Measurements from ENCODE around the gene MSRB1.
A peak's percentile ranks its signal among the peaks of the same experiment; 100 is the strongest.

The MSRB1 gene

GRCh38 chr16:1942810-1943726 is at the start of gene MSRB1:
Gene MSRB1, minus strand, starts transcription at chr16:1943199. Its CDS starts 43 bp downstream, at chr16:1943156.
- DNase-seq = peak; percentile 90 to 92

- peak in 1 of 2 experiments; percentile 8 for DNase-seq
These were observed 49.1 kb upstream of the MSRB1 start for GRCh38 chr16:1991948-1992703.

- no peak for DNase-seq
These were observed 48.6 kb upstream of the MSRB1 start for GRCh38 chr16:1991588-1991947.

- no peak for DNase-seq
These were observed 48.1 kb upstream of the MSRB1 start for GRCh38 chr16:1991135-1991551.

- DNase-seq = no peak
These were observed 47.5 kb upstream of the MSRB1 start for GRCh38 chr16:1990351-1991134.

DNA sequence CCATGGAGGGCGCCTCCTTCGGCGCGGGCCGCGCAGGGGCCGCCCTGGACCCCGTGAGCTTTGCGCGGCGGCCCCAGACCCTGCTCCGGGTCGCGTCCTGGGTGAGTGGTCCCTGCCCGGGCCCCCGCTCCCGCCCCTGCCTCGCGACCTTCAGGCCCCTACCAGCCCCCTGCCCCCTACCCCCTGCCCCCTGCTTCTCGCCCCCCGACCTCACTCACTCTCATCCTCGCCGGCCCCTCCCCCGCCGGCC is 47.0 kb upstream of the MSRB1 start:
- no peak for DNase-seq

DNA sequence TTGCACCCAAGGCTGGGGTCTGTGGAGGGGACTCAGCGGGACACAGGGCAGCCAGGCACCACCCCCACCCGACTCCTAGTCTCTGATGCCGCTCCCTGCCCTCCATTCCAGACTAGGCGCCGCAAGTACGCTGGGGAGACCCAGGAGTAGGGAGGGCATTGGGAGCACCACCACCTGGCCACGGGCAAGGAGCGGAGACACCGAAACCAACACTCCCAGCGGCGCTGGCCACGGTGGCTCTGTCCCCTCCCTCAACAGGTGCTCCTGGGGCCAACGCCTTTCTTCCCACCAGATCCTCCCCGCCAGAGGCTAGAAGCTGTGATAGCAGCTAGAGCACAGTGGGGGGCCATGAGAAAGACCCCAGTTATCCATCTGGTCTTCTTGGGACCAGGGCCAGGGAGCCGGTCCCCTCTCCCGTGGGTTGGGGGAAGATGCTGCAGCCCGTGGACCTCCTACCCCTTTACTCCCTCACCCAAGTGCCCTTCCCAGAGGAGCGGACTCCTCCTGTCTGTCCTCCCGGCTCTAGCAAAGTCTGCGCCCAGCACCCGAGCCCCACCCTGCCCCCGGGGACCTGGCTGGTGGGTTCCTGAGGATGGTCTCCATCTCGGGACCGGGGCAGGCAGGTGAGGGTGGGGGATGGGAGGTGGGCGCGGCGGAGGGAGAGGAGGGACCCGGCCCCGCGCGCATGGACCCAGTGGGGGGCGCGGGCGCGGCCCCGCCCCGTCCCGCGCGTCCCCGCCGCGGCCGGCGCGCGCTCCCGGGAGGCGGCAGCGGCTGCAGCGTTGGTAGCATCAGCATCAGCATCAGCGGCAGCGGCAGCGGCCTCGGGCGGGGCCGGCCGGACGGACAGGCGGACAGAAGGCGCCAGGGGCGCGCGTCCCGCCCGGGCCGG is 46.5 kb upstream of the MSRB1 start, which contains the start of gene SYNGR3:
TSS of gene SYNGR3 (plus strand) at position 762 of the 892 bp plus-strand sequence. CDS start 133 bp downstream, outside the sequence.
- DNase-seq = no peak

DNA sequence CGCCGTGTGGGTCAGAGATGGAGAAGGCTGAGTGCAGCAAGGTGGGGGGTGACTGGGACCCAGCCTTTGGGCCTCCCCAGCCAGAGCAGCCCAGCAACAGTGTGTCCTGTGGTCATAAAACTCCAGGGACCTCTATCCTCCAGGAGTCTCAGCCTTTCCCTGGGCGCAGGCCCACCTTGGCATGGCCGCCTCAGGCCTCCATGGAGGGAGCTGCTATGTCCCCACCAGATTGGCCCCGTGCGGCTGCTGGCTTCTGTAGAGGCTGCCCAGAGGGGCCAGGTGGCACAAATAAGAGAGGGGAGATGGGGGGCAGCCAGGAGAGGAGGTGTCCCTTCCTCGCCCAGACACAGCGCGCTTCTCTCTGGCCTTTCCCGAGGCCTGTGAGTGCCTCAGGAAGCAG is 44.2 kb upstream of the MSRB1 start:
- no peak for DNase-seq

DNA sequence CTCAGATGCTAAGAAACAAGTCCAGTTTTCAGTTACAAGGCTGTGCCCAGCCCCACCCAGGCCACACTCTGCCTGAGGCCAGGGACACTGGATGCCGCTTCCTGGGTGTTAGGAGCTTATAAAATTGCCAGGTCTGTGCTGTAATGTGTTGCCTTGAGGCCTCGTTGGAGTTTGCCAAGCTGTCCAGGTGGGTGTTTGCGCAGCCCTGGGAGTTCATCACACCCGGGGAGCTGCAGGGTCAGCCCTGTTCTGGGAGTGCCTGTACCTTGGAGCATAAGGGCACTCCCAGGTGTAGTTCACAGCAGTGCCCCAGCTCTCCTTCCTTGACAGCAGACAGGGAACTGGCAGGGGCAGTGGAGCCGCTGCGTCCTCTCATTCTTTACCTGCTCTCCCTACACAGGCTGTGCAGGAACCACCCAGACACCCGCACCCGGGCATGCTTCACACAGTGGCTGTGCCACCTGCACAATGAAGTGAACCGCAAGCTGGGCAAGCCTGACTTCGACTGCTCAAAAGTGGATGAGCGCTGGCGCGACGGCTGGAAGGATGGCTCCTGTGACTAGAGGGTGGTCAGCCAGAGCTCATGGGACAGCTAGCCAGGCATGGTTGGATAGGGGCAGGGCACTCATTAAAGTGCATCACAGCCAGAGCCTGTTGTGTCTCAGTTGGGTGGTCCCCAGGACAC is 42.6 kb upstream of the MSRB1 start:
- no peak for DNase-seq

- DNase-seq = no peak
These were observed 41.6 kb upstream of the MSRB1 start for GRCh38 chr16:1984347-1985225.

DNA sequence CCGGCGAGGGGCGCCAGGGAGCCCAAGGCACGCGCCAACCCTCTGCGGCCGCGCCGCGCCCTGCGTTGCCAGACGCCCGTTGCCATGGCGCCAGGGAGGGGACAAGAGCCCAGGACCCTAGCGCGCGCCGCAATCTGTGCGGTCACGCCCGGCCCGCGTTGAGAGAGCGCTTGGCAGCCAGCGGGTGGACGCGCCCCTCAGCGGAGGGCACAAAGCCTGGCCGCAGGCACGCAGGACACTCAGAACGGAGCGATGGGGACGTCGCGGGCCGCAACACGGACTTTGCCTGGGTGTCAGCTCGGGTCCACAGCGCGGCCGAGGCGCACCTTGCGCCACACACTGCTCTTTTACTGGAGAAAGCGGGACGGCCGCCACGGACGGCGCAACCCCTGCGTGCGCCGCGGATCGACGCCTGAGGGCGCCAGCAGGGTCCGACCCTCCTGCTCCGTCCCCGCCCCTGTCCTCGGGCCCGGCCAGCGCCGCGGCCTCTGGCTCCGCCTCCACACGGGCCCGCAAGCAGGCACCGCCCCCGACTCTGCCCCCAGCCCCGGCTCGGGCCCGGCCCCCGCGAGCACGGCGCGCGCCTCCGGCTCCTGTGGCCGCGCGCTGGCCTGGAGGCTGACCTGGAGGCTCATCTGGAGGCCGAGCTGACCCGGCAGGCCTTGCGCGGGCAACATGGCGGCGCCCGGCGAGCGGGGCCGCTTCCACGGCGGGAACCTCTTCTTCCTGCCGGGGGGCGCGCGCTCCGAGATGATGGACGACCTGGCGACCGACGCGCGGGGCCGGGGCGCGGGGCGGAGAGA is 40.7 kb upstream of the MSRB1 start, which contains the start of gene GFER:
TSS of gene GFER (plus strand) at position 650 of the 803 bp plus-strand sequence. CDS start at position 676, 26 bp downstream.
- DNase-seq = peak; percentile 63 to 80

DNA sequence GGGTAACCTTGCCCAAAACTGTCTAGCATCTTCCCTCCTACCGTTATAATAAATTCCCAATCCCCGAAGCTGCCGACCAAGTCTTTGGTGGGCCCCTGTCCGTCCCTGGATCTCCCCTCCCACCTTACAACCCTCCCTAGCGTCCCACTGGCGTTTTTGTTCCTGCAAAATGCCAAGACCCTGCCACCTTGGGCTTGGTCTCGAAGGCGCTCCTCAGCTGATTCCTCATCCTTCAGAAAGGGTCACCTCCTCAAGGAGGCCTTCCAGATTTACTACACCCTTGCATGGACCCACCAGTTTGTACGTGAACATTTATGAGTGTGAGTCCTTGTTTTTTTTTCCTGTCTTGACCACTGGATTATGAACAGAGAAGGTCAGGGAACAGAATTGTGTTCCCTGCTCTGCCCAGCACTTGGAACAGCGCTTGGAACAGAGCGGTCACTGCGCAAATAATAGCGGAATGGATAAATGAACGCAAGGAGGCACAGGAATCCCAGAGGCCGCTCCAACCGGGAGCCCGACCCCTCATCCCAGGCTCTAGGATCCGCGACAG is 40.1 kb upstream of the MSRB1 start:
- no peak for DNase-seq

DNA sequence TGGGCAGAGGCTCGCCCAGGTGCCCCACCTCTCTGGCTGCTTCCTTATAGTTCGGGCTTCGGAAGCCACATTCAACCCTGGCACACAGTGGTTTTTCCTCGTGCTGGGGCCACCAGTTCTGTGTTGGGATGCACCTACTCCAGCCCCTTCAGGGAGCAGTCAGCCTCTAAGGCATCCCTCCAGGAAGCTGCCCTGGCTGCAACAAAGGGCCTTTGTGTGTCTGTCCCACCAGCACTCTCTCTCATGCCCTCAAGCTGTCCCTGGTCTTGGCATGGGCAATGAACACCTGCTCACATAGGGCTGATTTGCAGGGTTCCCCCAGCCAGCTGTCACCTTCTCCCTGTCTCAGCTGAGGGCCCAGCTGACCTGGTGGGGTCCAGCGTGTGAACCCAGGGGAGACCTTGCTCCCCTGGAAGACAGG is 39.0 kb upstream of the MSRB1 start:
- DNase-seq = no peak

DNA sequence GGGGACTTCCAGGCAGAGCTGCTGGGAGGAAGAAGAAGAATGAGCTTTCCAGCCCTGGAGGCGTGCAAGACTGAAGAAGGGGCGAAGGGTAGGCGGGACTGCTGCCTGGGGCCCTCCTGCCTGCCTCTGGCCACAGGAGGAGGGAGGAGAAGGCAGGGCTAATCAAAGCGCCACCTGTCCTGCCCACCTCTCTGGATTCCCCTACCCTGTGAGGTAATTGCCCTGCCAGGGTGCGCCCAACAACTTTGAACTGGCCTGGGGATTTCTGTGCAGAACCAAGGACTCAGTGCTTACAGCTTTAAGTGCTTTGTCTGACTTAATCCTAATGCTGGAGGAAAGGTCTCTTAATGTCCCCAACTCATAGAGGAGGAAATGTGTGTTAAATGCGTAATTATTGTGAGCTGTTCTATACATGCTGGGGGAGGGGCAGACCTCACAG is 38.4 kb upstream of the MSRB1 start, which contains the start of gene NOXO1:
TSS of gene NOXO1 (minus strand) at position 72 of the 439 bp plus-strand sequence. CDS start 290 bp downstream, outside the sequence.
- DNase-seq = no peak

- DNase-seq = no peak
These were observed 37.7 kb upstream of the MSRB1 start for GRCh38 chr16:1980770-1981087.

DNA sequence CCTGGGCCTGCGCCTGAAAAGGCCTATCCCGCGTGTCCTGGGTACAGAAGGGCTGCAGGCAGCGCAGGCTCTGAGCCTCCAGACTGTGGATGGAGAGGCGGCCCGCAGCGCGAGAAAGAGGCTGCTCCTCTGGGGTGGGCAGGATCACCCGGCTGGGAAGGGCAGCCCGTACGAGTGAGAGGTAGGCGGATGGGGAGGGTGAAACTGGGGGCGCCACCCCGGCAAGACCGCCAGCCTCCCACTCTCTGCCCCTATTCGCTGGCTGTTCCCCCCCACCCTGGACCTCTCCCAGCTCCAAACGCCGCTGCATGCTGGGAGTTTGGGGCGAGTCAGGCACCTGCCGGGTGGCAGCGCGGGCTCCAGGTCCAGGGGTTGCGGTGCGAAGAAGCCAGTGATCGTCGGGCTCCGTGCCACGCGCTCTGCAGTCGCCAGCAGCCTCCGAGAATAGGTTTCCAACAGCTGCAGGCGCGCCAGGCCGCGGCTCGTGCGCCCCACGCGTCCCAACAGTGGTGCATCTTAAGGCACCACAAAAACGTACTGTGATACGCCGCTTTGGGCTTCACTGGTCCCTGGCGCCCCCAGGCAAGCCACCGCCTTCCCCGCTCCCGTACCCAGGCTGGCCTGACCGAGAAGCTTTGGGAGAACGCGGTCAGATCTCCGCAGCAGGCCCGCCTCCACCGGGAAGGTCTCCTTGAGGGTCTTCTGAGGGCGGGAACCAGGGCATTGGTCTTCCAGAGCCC is 37.2 kb upstream of the MSRB1 start:
- DNase-seq = no peak

DNA sequence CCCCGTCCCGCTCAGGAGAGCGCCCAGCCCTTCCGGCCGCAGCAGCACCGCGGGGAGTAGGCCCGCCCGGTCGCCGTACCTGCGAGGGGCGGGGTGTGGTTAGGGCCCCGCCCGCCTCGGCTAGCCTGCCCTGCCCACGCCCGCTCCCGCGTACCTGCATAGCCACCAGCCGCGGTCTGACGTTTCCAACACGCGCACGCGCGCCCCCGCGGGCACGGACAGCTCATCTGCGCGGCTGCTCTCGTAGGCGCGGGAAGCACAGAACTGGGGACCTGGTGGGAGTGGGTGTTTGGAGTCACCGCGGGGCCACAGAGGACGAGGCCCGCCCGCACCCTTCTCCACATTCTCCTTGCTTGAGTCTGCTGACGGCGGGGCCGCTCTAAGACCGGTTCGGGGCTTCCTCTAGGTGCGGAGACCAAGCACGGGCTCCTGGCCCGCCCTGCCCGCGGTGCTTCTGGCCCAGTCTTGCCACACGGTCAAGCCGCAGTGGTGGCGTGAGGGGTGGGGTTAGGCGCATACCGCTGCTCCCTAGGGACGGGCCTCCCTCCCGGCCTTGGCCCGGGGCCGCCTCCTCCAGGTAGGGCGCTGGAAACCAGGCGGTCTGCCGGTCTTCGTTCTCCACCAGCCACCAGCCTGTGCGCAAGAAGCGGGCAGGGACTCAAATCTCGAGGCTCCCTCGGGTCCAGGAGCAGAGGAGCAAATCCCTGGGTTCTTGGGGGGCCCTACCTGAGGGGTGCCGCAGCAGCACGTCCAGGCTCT is 36.5 kb upstream of the MSRB1 start:
- no peak for DNase-seq
